Fibroblast of the aortic adventitia (primary cell): ENCODE measurements around the gene LRRC40. TPM values are rescaled to one million over a fixed set of nuclear protein-coding genes. Genes with fewer than 3 reads are reported as not detected.
"Not testable (repeated sequence)": the region's sequence is repeated elsewhere in the genome, so short reads cannot be mapped to it uniquely, and the experiment has no call there.

Experiments used
- DNase-seq: peaks from one replicate; pipeline ENCODE4 v3.0.0-alpha.2; 2010; ENCODE audit warnings: low read depth
- H3K4me3 ChIP-seq: 2 replicates; pipeline ENCODE4 v1.5.1; 2011; ENCODE audit warnings: low read depth, mild to moderate bottlenecking, control low read depth, low read length, moderate library complexity
- total RNA-seq: library from RNA; depleted of rRNA; stranded (reverse); fragments of >200 nt; gene quantifications from 2 replicates; pipeline ENCODE4 v1.2.3, GENCODE V29; 2012; ENCODE audit warnings: low replicate concordance
- TF ChIP-seq, protein P1 (sequence below): IDR thresholded peaks from 2 replicates; pipeline ENCODE4 v1.5.1; 2011; ENCODE audit warnings: mild to moderate bottlenecking, low read length, control low read depth, inconsistent platforms; ENCODE audit not compliant: insufficient read depth

Gene LRRC40
- total RNA-seq, 1 donor: 27.9 TPM

DNA sequence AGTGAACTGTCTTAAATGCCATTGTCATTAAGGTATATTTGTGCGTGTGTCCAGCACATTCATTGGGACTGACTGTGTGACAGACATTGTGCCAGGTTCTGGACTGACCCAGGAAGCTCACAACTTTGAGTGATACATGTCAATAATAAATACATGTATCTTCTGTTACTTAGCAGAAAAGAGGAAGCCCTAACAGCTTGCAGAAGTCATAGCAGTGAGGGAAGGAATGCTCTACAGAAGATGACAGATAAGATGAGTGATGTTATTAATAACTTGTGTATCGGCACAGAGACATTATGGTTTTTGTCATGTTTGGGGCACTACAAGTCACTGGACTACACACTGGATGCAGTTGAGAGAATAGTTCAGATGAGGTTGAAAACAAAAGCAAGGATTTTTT is 14.6 kb upstream of the LRRC40 start:
- DNase-seq: no peak
- TF ChIP-seq, protein P1, sequence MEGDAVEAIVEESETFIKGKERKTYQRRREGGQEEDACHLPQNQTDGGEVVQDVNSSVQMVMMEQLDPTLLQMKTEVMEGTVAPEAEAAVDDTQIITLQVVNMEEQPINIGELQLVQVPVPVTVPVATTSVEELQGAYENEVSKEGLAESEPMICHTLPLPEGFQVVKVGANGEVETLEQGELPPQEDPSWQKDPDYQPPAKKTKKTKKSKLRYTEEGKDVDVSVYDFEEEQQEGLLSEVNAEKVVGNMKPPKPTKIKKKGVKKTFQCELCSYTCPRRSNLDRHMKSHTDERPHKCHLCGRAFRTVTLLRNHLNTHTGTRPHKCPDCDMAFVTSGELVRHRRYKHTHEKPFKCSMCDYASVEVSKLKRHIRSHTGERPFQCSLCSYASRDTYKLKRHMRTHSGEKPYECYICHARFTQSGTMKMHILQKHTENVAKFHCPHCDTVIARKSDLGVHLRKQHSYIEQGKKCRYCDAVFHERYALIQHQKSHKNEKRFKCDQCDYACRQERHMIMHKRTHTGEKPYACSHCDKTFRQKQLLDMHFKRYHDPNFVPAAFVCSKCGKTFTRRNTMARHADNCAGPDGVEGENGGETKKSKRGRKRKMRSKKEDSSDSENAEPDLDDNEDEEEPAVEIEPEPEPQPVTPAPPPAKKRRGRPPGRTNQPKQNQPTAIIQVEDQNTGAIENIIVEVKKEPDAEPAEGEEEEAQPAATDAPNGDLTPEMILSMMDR: no peak
- no peak overlapping the region for H3K4me3 ChIP-seq

DNA sequence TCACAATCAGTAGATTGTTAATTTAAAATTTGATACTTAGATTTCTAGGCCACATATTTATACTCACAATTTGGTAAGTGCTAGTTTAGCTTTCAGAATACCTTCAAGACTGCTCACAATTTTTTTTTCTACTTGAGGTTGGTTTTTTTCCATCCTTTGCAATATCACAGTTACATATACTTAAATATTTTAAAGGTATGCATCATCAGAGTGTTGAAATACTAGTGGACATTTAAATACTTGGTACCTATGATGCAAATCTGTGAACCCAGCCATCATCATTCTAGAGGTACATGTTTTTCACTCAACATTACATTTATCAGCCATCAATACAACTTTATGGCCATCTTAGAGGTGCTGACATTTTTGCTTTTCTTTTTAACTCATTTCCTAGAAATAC is 6.2 kb upstream of the LRRC40 start:
- no peak for DNase-seq
- H3K4me3 ChIP-seq: no peak overlapping the region
- TF ChIP-seq, protein P1: no peak

DNA sequence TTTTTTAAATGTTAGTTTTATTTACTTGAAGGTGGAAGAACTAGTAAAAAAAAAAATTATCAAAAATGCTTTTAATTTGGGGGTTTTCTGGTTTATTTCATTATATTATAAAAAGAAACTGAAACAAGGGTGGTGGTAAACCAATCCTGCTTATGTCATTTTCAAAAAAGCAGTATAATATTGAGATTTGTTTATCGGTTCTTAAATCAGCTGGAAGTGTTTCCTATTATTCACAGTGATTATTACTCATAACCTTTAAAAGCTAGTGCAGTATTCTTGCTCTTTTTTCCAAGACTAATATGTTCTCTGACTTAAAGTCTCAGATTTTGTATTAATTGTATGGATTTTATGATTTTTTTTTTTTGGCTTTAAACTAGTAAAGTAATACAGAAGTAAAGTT is 5.4 kb upstream of the LRRC40 start:
- H3K4me3 ChIP-seq: no peak overlapping the region
- DNase-seq: peak; percentile 21
- TF ChIP-seq, protein P1: no peak

GRCh38 chr1:70208292-70208691 is 2.9 kb upstream of the LRRC40 start:
- DNase-seq: no peak
- no peak overlapping the region for H3K4me3 ChIP-seq
- TF ChIP-seq, protein P1: no peak

DNA sequence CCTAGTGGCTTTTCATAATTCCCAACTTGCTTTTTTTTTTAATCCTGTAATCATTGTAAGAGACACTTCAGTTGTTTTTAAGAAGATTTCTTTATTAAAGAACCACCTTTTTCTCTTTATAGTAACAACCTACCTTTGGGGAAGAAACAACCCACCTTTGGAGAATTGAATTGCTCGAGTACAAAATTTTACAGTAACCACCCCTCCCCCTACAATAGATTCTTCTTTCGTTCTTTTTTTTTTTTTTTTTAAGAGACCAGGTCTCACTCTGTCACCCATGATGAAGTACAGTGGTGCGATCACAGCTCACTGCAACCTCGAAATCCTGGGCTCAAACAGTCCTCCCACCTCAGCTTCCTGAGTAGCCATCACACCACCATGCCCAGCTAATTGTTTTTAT is 2.1 kb upstream of the LRRC40 start:
- TF ChIP-seq, protein P1: no peak
- H3K4me3 ChIP-seq: peak overlapping the region; percentile 9
- no peak for DNase-seq

GRCh38 chr1:70206833-70207232 is 1.5 kb upstream of the LRRC40 start:
- DNase-seq: not testable (repeated sequence)
- peak overlapping the region; percentile 98 for H3K4me3 ChIP-seq

DNA sequence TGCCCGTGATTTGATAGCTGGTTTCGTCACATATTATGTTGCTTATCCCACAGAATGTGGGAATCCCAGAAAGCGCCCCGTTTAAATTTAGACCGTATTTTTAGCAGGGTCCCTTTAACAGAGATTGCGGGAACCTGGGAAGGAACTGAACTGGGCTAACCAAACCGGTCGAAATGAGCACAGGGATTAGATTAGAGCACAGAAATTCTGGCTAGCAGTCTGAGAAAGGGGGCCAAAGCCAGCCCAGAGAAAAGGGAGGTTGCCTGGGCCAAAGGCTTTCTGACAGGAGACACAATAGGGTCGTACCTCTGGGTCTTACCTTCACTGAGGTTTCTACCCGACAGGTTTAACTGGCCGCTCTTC is 327 bp downstream of the LRRC40 start:
- H3K4me3 ChIP-seq: peak overlapping the region; percentile 98
- no peak for DNase-seq

More for the DNA sequence above, 327 bp downstream of the LRRC40 start:
- TF ChIP-seq, protein P1: no peak
